ENCODE measurements around the gene PRUNE2. TPM values are rescaled to one million over a fixed set of nuclear protein-coding genes. Genes with fewer than 3 reads are reported as not detected.

Gene PRUNE2
- total RNA-seq, 1 experiment from 2014 or later = 0.48 TPM

DNA sequence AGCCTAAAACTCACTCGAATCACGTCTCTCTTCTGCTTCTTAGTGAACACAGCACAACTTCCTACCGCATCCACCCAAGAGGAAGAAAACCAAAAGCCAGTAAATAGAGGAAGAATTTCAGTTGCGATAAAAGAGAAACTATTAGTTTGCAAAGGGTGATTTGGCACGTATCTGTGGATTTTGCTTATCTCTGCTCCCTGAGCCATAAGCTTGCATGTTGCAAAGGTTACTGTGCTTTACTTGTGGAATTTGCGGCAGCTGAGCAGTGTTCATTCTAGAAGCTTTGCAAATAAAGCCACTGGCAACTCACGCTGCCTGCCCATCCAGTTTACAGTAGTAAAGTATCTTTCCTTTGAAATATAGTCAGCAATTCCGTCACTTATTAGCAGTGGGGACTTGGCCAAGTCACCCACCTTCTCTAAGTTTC is 290.7 kb downstream of the PRUNE2 start:
- Histone ChIP-seq H3K4me2 (ENCODE audit: low read depth, low read length, poor library complexity, severe bottlenecking) (no peak overlapping the region), H2AFZ (ENCODE audit: low read length) (no peak overlapping the region), H3K9me3 (ENCODE audit: low read length) (no peaks in the 10 kb centered on the region), H3K4me1 (ENCODE audit: low read length) (no peaks in the 10 kb centered on the region), H3K9me2 (replicated peaks; ENCODE audit: insufficient read depth, low read length) (no peaks in the 10 kb centered on the region), H3K36me3 (ENCODE audit: insufficient read depth, low read length) (no peaks in the 10 kb centered on the region), H3K9ac (ENCODE audit: low read length) (no peak overlapping the region), H3K27ac (ENCODE audit: low read length) (no peak overlapping the region), H4K20me1 (ENCODE audit: insufficient read depth, low read depth, low read length) (no peaks in the 10 kb centered on the region), H3K79me2 (ENCODE audit: low read length) (no peaks in the 10 kb centered on the region), H3K27me3 (ENCODE audit: low read length) (no peaks in the 10 kb centered on the region), H3K4me3 (ENCODE audit: low read length) (no peak overlapping the region)
- DNase-seq = no peak

DNA sequence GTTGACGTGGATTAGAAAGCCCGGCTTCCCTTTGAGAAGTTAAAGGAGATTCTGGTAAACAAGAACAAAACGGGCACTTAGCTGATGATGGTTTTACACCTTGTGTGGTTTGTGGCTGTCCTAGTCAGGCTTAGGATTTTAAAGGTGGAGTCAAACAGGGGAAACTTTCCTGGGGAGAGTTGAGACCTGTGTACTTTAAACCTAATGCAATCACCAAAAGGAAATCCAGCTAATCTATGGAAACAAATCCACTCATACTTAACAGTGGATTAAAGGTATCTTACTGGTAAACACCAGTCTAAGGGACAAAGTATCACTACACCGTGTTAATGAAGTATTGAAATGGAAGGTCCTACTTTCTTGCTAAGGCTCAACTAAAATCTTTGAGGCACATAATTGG is 291.9 kb downstream of the PRUNE2 start:
- Histone ChIP-seq H3K4me2 (ENCODE audit: low read depth, low read length, poor library complexity, severe bottlenecking) (no peak overlapping the region), H3K9ac (ENCODE audit: low read length) (no peak overlapping the region), H3K9me3 (ENCODE audit: low read length) (no peaks in the 10 kb centered on the region), H3K4me1 (ENCODE audit: low read length) (no peaks in the 10 kb centered on the region), H3K36me3 (ENCODE audit: insufficient read depth, low read length) (no peaks in the 10 kb centered on the region), H3K79me2 (ENCODE audit: low read length) (no peaks in the 10 kb centered on the region), H4K20me1 (ENCODE audit: insufficient read depth, low read depth, low read length) (no peaks in the 10 kb centered on the region), H2AFZ (ENCODE audit: low read length) (no peak overlapping the region), H3K4me3 (ENCODE audit: low read length) (no peak overlapping the region), H3K27ac (ENCODE audit: low read length) (no peak overlapping the region), H3K9me2 (replicated peaks; ENCODE audit: insufficient read depth, low read length) (no peaks in the 10 kb centered on the region), H3K27me3 (ENCODE audit: low read length) (no peaks in the 10 kb centered on the region)
- no peak for DNase-seq

DNA sequence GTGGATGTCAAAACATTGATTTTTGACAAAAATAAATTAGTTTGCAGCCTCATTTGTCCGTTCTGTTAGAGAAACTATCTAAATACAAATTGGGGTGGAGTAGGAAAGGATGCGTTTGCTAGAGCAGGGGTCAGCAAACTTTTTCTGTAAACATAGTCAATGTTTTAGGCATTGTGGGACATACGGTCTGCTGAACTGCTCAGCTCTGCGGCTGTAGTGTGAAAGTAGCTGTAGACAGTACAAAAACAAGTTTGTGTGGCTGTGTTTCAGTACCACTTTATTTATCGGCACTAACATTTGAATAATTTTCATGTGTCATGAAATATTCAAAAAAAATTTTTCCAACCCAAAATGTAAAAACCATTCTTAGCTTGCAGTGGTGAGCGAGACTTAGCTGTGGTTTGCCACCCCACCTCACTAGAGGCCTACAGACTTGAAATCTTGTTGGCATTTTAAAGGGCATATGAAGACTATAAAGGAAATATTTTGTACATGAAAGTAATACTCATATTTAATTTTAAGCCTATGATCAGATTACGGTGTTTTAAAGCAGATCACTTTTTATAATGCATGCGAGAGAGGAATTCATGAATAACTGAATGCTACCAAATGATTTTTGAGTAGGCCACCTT is 292.6 kb downstream of the PRUNE2 start:
- Histone ChIP-seq H3K4me2 (ENCODE audit: low read depth, low read length, poor library complexity, severe bottlenecking) (no peak overlapping the region), H3K36me3 (ENCODE audit: insufficient read depth, low read length) (no peaks in the 10 kb centered on the region), H3K9me3 (ENCODE audit: low read length) (no peaks in the 10 kb centered on the region), H4K20me1 (ENCODE audit: insufficient read depth, low read depth, low read length) (no peaks in the 10 kb centered on the region), H3K9me2 (replicated peaks; ENCODE audit: insufficient read depth, low read length) (no peaks in the 10 kb centered on the region), H3K27me3 (ENCODE audit: low read length) (no peaks in the 10 kb centered on the region), H3K9ac (ENCODE audit: low read length) (no peak overlapping the region), H3K27ac (ENCODE audit: low read length) (no peak overlapping the region), H3K4me1 (ENCODE audit: low read length) (no peaks in the 10 kb centered on the region), H2AFZ (ENCODE audit: low read length) (no peak overlapping the region), H3K79me2 (ENCODE audit: low read length) (no peaks in the 10 kb centered on the region), H3K4me3 (ENCODE audit: low read length) (no peak overlapping the region)
- no peak for DNase-seq

DNA sequence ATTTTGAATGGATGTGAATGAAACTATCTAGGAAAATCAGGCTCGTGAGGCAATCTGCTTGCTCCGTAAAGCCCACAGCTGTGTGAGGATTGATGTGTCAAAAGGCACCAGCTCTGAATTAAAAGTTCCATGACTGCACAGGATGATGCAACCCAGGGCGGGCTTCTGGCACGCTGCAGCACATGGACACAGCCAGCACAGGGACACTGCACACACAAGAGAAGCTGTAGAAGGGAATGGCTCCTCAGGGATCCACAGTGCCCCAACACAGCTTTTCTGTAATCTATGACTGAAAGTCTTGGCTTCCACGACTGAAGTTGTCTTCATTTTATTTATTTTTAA is 295.9 kb downstream of the PRUNE2 start:
- Histone ChIP-seq H3K4me2 (ENCODE audit: low read depth, low read length, poor library complexity, severe bottlenecking) (no peak overlapping the region), H4K20me1 (ENCODE audit: insufficient read depth, low read depth, low read length) (no peaks in the 10 kb centered on the region), H2AFZ (ENCODE audit: low read length) (no peak overlapping the region), H3K9me3 (ENCODE audit: low read length) (no peaks in the 10 kb centered on the region), H3K79me2 (ENCODE audit: low read length) (no peaks in the 10 kb centered on the region), H3K4me3 (ENCODE audit: low read length) (no peak overlapping the region), H3K4me1 (ENCODE audit: low read length) (peaks cover 8% of the 10 kb centered on the region), H3K27ac (ENCODE audit: low read length) (no peak overlapping the region), H3K9me2 (replicated peaks; ENCODE audit: insufficient read depth, low read length) (no peaks in the 10 kb centered on the region), H3K36me3 (ENCODE audit: insufficient read depth, low read length) (no peaks in the 10 kb centered on the region), H3K27me3 (ENCODE audit: low read length) (no peaks in the 10 kb centered on the region), H3K9ac (ENCODE audit: low read length) (no peak overlapping the region)
- DNase-seq = no peak

DNA sequence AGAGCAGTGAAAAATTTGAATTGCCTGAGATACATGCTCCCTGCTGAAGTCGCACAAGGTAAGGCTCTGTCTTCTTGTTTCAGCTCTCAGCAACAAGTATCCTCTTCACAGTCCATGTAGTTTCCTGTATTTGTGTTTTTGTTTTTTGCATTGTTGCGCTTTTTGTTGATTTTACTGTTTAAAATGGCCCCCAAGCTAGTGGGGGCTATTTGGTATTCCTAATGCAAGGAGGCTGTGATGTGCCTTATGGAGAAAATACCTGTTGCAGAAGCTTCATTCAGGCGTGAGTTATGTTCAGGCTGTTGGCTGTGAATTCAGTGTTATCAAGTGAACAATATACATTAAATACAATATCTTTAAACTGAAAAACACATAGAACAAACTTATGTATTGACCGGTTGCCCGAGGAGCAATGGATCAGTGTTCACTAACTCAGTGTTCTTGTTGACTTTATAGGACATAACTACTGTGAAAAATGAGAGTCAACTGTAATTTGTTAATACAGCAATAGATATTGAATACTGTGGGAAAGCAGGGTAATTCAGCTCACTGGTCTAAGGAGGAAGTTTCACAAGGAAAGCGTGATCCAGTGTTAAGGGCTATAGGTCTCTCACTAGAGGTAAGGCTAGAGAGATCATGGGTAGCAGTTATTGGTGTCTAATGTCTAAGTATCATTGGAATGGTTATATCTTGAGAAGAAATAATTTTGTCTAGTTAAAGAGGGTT is 296.5 kb downstream of the PRUNE2 start:
- Histone ChIP-seq H3K4me2 (ENCODE audit: low read depth, low read length, poor library complexity, severe bottlenecking) (no peak overlapping the region), H2AFZ (ENCODE audit: low read length) (no peak overlapping the region), H3K79me2 (ENCODE audit: low read length) (no peaks in the 10 kb centered on the region), H3K9me2 (replicated peaks; ENCODE audit: insufficient read depth, low read length) (no peaks in the 10 kb centered on the region), H4K20me1 (ENCODE audit: insufficient read depth, low read depth, low read length) (no peaks in the 10 kb centered on the region), H3K4me3 (ENCODE audit: low read length) (no peak overlapping the region), H3K27ac (ENCODE audit: low read length) (no peak overlapping the region), H3K27me3 (ENCODE audit: low read length) (no peaks in the 10 kb centered on the region), H3K9me3 (ENCODE audit: low read length) (no peaks in the 10 kb centered on the region), H3K4me1 (ENCODE audit: low read length) (peaks cover 9% of the 10 kb centered on the region), H3K9ac (ENCODE audit: low read length) (no peak overlapping the region), H3K36me3 (ENCODE audit: insufficient read depth, low read length) (no peaks in the 10 kb centered on the region)
- DNase-seq = no peak

DNA sequence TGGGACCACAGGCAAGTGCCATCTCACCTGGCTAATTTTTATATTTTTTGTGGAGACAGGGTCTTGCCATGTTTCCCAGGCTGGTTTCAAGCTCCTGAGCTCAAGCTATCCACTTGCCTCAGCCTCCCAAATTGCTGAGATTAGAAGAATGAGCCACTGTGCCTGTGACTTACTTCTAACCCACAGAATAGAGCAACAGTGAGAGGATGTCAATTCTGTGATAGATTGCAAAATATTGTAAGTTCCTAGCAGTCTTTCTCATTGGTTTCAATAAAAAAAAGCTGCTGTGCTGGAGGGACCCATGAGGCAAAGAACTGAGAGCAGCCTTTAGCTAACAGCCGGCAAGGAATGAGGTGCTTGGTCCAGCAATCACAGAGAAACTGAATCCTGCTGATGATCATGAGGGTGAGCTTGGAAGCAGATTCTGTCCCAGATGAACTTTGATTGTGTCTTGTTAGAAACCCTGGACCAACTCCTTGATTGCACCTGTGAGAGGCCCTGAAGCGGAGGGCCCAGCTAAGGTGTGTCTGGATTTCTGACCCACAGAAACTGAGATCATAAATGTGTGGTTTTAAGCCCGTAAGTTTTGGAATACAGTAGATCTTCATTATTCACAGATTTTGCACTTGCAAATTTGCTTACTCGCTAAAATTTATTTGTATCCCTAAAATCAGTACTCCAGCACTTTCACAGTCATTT is 297.2 kb downstream of the PRUNE2 start:
- no peak for DNase-seq
- no peak overlapping the region for H3K4me3 ChIP-seq (ENCODE audit: low read length)
- no peaks in the 10 kb centered on the region for H3K79me2 ChIP-seq (ENCODE audit: low read length)
- no peaks in the 10 kb centered on the region for H4K20me1 ChIP-seq (ENCODE audit: insufficient read depth, low read depth, low read length)
- peaks cover 9% of the 10 kb centered on the region for H3K4me1 ChIP-seq (ENCODE audit: low read length)
- H3K27me3 ChIP-seq (ENCODE audit: low read length) = no peaks in the 10 kb centered on the region
- no peak overlapping the region for H2AFZ ChIP-seq (ENCODE audit: low read length)
- H3K36me3 ChIP-seq (ENCODE audit: insufficient read depth, low read length) = no peaks in the 10 kb centered on the region
- H3K9me2 ChIP-seq (replicated peaks; ENCODE audit: insufficient read depth, low read length) = no peaks in the 10 kb centered on the region
- no peak overlapping the region for H3K27ac ChIP-seq (ENCODE audit: low read length)
- no peak overlapping the region for H3K9ac ChIP-seq (ENCODE audit: low read length)
- no peak overlapping the region for H3K4me2 ChIP-seq (ENCODE audit: low read depth, low read length, poor library complexity, severe bottlenecking)
- no peaks in the 10 kb centered on the region for H3K9me3 ChIP-seq (ENCODE audit: low read length)

DNA sequence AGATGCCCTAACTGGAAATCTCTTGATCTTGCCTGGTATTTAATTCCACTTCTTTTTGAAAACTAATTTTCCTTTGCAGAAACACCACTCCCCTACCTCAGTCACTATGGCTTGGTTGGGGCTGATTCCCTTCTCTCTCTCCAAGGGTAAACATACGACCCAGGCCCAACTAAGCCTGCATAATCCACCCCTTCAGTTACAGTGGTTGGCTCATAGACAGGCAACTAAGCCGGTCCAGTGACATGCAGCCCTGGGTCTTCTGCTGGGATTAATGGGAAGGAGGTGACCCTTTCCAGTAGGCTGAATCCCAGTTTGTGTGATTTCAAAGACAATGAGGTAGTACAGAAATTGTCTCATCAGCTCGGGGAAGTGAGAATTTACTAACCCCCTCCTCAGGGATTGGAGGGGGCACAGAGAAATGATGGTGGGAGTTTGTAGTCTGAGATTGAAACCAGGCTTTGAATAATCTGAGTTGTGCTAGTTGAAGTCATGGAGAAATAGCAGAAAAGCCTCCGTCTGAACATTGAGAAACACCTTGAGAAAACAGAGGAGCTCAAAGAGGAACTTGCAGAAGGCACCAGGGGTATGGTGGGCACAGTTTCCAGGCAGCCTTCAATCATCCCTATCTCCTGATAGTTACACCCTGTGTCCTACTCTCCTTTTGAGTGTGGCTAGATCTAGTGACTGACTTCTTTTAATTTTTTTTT is 298.0 kb downstream of the PRUNE2 start:
- Histone ChIP-seq H3K36me3 (ENCODE audit: insufficient read depth, low read length) (no peaks in the 10 kb centered on the region), H3K79me2 (ENCODE audit: low read length) (no peaks in the 10 kb centered on the region), H3K4me3 (ENCODE audit: low read length) (no peak overlapping the region), H3K9me2 (replicated peaks; ENCODE audit: insufficient read depth, low read length) (no peaks in the 10 kb centered on the region), H3K9me3 (ENCODE audit: low read length) (no peaks in the 10 kb centered on the region), H3K27me3 (ENCODE audit: low read length) (no peaks in the 10 kb centered on the region), H3K4me2 (ENCODE audit: low read depth, low read length, poor library complexity, severe bottlenecking) (no peak overlapping the region), H2AFZ (ENCODE audit: low read length) (no peak overlapping the region), H3K27ac (ENCODE audit: low read length) (no peak overlapping the region), H3K4me1 (ENCODE audit: low read length) (peaks cover 9% of the 10 kb centered on the region), H4K20me1 (ENCODE audit: insufficient read depth, low read depth, low read length) (no peaks in the 10 kb centered on the region), H3K9ac (ENCODE audit: low read length) (no peak overlapping the region)
- DNase-seq = no peak

DNA sequence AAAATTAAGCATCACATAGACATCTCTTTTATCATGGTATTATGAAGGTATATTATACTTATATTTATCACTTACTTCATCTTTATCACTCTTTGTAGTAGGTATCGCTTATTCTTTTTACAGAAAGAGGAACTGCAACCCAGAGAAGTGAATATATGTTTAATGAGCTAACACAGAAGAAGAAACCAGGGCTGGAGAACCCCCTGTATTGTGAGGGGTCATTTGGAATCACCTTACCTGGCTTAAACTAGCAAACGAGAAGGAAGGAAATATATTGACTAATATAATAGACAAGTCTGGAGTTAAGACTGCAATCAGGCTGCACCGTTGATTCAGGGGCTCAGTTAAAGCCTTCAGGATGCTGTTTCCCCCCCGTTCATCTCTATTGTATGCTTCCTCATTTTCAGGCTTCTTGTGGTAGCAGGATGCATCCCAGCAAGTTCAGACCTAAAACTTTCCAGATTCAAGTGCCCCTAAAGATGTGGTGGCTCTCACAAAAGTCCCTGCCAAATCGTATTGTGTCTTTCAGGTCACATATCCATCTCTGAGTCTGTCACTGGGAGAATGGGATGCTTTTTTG is 300.5 kb downstream of the PRUNE2 start:
- no peak overlapping the region for H3K4me2 ChIP-seq (ENCODE audit: low read depth, low read length, poor library complexity, severe bottlenecking)
- no peak overlapping the region for H3K9ac ChIP-seq (ENCODE audit: low read length)
- no peak overlapping the region for H3K4me3 ChIP-seq (ENCODE audit: low read length)
- H4K20me1 ChIP-seq (ENCODE audit: insufficient read depth, low read depth, low read length) = no peaks in the 10 kb centered on the region
- no peak overlapping the region for H2AFZ ChIP-seq (ENCODE audit: low read length)
- no peaks in the 10 kb centered on the region for H3K9me3 ChIP-seq (ENCODE audit: low read length)
- no peaks in the 10 kb centered on the region for H3K79me2 ChIP-seq (ENCODE audit: low read length)
- DNase-seq = peak; percentile 44
- H3K36me3 ChIP-seq (ENCODE audit: insufficient read depth, low read length) = no peaks in the 10 kb centered on the region
- peaks cover 9% of the 10 kb centered on the region for H3K4me1 ChIP-seq (ENCODE audit: low read length)
- H3K9me2 ChIP-seq (replicated peaks; ENCODE audit: insufficient read depth, low read length) = no peaks in the 10 kb centered on the region
- no peak overlapping the region for H3K27ac ChIP-seq (ENCODE audit: low read length)
- H3K27me3 ChIP-seq (ENCODE audit: low read length) = no peaks in the 10 kb centered on the region

All from Karpas-422 (cell line).